B cell (primary cell): ENCODE data around the gene TANC1.

ENCODE experiments used
- EZH2 ChIP-seq: IDR thresholded peaks from 2 replicates; pipeline ENCODE4 v1.6.1; 2012; ENCODE audit warnings: borderline replicate concordance, low read depth, mild to moderate bottlenecking, moderate library complexity, low read length; ENCODE audit not compliant: insufficient read depth, poor library complexity, severe bottlenecking
- TF ChIP-seq, protein P1 (sequence below): fragments of 200-600 bp; IDR thresholded peaks from one replicate; pipeline ENCODE4 v1.8.0; 2022; ENCODE audit warnings: antibody characterized with exemption, mild to moderate bottlenecking

DNA sequence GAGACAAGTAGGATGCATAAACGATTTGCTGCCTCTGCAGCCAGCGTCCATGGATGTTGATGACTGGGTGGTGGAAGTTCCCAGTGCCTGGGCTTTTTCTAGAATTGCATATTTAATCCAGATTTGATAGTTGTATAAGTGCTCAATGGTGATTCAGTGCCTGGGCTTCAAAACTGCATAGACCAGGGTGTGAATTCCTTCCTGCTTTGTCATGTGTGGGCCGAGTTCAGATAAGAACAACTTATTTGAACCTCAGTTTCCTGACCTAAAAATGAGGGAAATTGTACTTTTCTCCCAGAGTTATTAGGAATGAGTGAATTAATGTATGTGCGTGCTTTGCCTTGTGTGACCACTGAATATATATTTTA, 163.5 kb downstream of the TANC1 start:
- TF ChIP-seq, protein P1, sequence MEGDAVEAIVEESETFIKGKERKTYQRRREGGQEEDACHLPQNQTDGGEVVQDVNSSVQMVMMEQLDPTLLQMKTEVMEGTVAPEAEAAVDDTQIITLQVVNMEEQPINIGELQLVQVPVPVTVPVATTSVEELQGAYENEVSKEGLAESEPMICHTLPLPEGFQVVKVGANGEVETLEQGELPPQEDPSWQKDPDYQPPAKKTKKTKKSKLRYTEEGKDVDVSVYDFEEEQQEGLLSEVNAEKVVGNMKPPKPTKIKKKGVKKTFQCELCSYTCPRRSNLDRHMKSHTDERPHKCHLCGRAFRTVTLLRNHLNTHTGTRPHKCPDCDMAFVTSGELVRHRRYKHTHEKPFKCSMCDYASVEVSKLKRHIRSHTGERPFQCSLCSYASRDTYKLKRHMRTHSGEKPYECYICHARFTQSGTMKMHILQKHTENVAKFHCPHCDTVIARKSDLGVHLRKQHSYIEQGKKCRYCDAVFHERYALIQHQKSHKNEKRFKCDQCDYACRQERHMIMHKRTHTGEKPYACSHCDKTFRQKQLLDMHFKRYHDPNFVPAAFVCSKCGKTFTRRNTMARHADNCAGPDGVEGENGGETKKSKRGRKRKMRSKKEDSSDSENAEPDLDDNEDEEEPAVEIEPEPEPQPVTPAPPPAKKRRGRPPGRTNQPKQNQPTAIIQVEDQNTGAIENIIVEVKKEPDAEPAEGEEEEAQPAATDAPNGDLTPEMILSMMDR: no peak
- TF ChIP-seq EZH2: no peak
